Measurements from ENCODE around the gene IGSF6.
"Not testable (repeated sequence)": the region's sequence is repeated elsewhere in the genome, so short reads cannot be mapped to it uniquely, and the experiment has no call there.

IGSF6 gene

DNA sequence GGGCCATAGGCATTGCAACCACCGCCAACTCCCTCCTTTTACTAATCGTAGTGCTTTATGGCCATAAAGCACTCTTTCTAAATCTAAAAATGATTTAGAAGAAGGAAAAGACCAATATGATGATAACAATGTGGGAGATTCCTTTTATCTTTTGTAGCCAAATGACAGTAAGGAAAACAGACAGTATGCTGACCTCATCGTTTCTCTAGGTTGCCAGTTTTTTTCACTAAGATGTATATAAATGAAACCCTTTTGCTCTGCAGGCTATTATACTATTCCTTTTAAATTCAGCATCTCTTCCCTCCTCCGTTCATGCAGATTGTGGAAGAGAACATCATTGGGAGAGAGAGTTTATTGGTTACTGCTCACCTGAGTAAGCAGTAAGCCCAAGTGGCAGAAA lies 36.7 kb upstream of the IGSF6 start:
- TF ChIP-seq, protein P1, sequence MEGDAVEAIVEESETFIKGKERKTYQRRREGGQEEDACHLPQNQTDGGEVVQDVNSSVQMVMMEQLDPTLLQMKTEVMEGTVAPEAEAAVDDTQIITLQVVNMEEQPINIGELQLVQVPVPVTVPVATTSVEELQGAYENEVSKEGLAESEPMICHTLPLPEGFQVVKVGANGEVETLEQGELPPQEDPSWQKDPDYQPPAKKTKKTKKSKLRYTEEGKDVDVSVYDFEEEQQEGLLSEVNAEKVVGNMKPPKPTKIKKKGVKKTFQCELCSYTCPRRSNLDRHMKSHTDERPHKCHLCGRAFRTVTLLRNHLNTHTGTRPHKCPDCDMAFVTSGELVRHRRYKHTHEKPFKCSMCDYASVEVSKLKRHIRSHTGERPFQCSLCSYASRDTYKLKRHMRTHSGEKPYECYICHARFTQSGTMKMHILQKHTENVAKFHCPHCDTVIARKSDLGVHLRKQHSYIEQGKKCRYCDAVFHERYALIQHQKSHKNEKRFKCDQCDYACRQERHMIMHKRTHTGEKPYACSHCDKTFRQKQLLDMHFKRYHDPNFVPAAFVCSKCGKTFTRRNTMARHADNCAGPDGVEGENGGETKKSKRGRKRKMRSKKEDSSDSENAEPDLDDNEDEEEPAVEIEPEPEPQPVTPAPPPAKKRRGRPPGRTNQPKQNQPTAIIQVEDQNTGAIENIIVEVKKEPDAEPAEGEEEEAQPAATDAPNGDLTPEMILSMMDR (IDR thresholded peaks at IDR 0.05; ENCODE audit: control extremely low read depth, extremely low read depth, low read depth, missing control alignments): no peak
- ChIA-PET CTCF (no interaction called here), POLR2A (no interaction called here)
- no peak for DNase-seq (ENCODE audit: extremely low spot score)

DNA sequence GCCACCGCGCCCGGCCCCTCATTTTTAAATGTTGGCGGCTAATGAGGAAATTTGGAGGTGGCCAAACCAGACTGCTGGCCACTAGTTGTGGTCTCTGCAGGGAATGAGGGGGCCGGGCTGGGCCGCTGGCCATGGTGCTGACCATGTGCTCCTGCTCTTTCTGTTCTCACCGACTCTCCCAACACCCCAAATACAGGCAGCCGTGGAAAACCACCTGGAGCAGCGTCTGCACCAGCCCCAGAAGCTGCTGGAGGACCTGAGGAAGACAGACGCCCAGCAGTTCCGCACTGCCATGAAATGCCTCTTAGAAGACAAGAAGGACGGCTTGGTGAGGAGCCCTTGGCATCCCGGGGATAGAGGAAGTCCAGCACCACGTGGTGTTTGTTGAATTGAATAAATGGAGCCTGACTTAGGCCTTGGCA lies 32.6 kb upstream of the IGSF6 start:
- TF ChIP-seq, protein P1 (IDR thresholded peaks at IDR 0.05; ENCODE audit: control extremely low read depth, extremely low read depth, low read depth, missing control alignments): no peak
- CTCF ChIA-PET: interaction anchor here (1.6 to 1.9 kb wide), 2 partner anchors 9 to 14 kb away, joined by 4 to 5 read pairs; no protein-coding TSS in a partner anchor
- no peak for DNase-seq (ENCODE audit: extremely low spot score)

DNA sequence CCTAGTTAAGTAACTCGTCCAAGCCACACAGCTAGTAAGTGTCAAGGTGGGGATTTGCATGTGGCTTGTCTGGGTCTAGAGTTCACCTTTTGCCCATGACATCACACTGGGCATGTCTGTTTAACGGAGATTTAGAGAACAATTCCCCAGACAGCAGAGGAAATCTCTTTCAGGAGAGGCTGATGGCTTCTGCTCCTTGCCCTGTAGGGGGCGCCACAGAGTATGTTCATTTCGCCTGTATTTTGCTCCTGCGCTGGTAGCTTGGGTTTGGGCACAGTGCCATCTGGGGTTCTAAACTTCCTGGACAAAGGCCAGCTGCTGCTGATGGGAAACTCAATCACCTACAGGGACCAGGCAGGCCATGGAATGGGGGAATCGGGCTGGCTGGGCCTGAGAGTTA lies 31.8 kb upstream of the IGSF6 start:
- peak; percentile 28 for DNase-seq (ENCODE audit: extremely low spot score)
- TF ChIP-seq, protein P1 (IDR thresholded peaks at IDR 0.05; ENCODE audit: control extremely low read depth, extremely low read depth, low read depth, missing control alignments): peak; percentile 39
- ChIA-PET CTCF (interaction anchor here (1.1 to 1.9 kb wide), 5 partner anchors 9 to 17 kb away, joined by 3 to 8 read pairs (median 4); no protein-coding TSS in a partner anchor), POLR2A (no interaction called here)

More for the DNA sequence above, 32.6 kb upstream of the IGSF6 start:
- POLR2A ChIA-PET: no interaction called here

DNA sequence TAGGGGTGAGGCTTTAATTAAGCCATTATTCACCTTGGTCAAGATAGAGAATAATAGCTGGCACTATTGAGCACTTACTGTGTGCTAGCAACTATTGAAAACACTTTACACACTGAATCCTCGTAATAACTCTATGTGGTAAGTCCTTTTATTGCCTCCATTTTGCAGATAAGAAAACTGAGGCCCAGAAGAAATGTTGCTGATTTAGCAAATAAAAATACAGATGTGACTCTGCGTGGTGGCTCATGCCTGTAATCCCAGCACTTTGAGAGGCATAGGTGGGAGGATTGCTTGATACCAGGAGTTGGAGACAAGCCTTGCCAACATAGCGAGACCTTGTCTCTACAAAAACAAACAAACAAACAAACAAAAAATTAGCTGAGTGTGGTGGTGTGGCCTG lies 30.8 kb upstream of the IGSF6 start:
- POLR2A ChIA-PET: no interaction called here
- no peak for DNase-seq (ENCODE audit: extremely low spot score)
- CTCF ChIA-PET: interaction anchor here (0.8 to 1.9 kb wide), 6 partner anchors 8 to 26 kb away, joined by 3 to 8 read pairs (median 4); no protein-coding TSS in a partner anchor
- TF ChIP-seq, protein P1 (IDR thresholded peaks at IDR 0.05; ENCODE audit: control extremely low read depth, extremely low read depth, low read depth, missing control alignments): no peak

DNA sequence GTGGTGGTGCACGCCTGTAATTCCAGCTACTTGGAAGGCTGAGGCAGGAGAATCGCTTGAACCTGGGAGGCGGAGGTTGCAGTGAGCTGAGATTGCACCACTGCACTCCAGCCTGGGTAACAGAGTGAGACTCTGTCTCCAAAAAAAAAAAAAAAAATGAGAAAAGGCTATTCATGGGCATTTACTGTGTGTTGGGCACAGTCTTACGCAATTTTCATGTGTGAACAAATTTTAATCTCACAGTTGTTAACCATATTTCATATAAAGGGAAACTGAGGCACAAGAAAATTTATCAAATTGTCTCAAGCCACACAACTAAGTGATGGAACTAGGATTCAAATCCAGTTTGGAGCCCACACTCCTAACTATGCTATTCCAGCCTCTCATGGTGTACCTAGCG lies 28.3 kb upstream of the IGSF6 start:
- DNase-seq (ENCODE audit: extremely low spot score); POLR2A ChIA-PET: not testable (repeated sequence)
- CTCF ChIA-PET: interaction anchor here (1.5 to 2.4 kb wide), 3 partner anchors 11 to 27 kb away, joined by 4 to 7 read pairs (median 7); no protein-coding TSS in a partner anchor

DNA sequence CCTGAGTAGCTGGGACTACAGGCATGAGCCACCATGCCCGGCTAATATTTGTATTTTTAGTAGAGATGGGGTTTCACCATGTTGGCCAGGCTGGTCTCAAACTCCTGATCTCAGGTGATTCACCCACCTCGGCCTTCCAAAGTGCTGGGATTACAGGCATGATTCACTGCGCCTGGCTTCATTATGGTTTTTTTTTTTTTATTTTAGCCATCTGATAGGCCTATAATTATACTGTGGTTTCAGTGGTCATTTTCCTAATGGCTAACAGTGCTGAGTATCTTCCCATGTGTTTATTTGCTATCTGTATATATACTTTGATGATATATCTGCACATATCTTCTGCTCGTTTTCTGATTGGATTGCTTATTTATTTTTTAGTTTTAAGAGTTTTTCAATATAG lies 22.0 kb upstream of the IGSF6 start:
- DNase-seq (ENCODE audit: extremely low spot score); POLR2A ChIA-PET; CTCF ChIA-PET: not testable (repeated sequence)

DNA sequence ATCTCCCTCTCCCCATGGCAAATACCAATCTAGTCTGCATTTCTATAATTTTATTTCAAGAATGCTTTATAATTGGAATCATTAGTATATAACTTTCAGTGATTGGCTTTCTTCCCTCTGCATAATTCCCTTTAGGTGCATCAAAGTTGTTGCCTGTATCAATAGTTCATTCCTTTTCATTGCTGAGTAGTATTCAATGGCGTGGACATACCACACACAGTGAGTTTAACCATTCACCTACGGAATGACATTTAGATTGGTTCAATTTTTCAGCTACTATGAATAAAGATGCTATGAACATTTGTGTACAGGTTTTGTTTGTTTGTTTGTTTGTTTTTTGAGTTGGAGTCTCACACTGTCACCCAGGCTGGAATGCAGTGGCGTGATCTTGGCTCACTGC lies 21.1 kb upstream of the IGSF6 start:
- TF ChIP-seq, protein P1 (IDR thresholded peaks at IDR 0.05; ENCODE audit: control extremely low read depth, extremely low read depth, low read depth, missing control alignments): no peak
- no peak for DNase-seq (ENCODE audit: extremely low spot score)
- ChIA-PET POLR2A (no interaction called here), CTCF (no interaction called here)

DNA sequence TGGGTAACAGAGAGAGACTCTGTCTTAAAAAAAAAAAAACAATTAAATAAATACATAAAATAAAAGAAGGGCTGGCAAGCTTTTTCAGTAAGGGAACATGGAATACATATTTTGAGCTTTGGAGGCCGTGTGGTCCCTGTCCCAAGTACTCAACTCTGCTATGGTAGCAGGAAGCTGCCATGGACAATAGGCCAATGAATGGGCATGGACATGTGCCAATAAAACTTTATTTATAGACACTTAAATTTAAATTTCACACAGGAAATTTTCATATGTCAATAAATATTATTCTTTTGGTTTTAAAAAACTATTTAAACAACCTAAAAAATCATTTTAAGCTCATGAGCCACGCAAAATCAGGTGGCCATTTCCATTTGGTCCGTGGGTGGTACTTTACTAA lies 15.2 kb upstream of the IGSF6 start:
- TF ChIP-seq, protein P1 (IDR thresholded peaks at IDR 0.05; ENCODE audit: control extremely low read depth, extremely low read depth, low read depth, missing control alignments): no peak
- CTCF ChIA-PET: interaction anchor here (0.6 to 1.3 kb wide), 3 partner anchors 10 to 789 kb away, joined by 3 to 8 read pairs (median 4); no protein-coding TSS in a partner anchor
- POLR2A ChIA-PET: no interaction called here
- DNase-seq (ENCODE audit: extremely low spot score): no peak

Measured in GM10248 (cell line).